ENCODE measurements around the gene MCRIP2. TPM values are rescaled to one million over a fixed set of nuclear protein-coding genes. Genes with fewer than 3 reads are reported as not detected.

Gene MCRIP2
- total and polyA plus RNA-seq, 11 donors, result 52.3 to 321 (median 97.0) TPM

GRCh38 chr16:693766-694165 is 52.1 kb downstream of the MCRIP2 start:
- Histone ChIP-seq H3K27ac (no peak overlapping the region), H3K36me3 (no peaks in the 10 kb centered on the region), H3K27me3 (peaks cover 11 to 69% (median 50%) of the 10 kb centered on the region in 9 donors), H3K4me1 (peaks cover 0 to 48% (median 24%) of the 10 kb centered on the region in 12 donors), H3K4me3 (peak overlapping the region in 2 of 12 donors; percentile 21 to 51), H3K9me3 (no peaks in the 10 kb centered on the region)
- ATAC-seq (no peak), DNase-seq (no peak)
- intact Hi-C loops (cut with DNase I), result no loop called here
- 2 to 4% (median 3%) methylated on average over 13 to 37 of the region's 37 CpGs for whole genome bisulfite sequencing, 4 donors
- TF ChIP-seq, protein P1, sequence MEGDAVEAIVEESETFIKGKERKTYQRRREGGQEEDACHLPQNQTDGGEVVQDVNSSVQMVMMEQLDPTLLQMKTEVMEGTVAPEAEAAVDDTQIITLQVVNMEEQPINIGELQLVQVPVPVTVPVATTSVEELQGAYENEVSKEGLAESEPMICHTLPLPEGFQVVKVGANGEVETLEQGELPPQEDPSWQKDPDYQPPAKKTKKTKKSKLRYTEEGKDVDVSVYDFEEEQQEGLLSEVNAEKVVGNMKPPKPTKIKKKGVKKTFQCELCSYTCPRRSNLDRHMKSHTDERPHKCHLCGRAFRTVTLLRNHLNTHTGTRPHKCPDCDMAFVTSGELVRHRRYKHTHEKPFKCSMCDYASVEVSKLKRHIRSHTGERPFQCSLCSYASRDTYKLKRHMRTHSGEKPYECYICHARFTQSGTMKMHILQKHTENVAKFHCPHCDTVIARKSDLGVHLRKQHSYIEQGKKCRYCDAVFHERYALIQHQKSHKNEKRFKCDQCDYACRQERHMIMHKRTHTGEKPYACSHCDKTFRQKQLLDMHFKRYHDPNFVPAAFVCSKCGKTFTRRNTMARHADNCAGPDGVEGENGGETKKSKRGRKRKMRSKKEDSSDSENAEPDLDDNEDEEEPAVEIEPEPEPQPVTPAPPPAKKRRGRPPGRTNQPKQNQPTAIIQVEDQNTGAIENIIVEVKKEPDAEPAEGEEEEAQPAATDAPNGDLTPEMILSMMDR (IDR thresholded peaks at IDR 0.05), result no peak
- TF ChIP-seq POLR2A (IDR thresholded peaks at IDR 0.05), result no peak

- TF ChIP-seq, protein P1 (IDR thresholded peaks at IDR 0.05), result no peak
- no peak for TF ChIP-seq POLR2A (IDR thresholded peaks at IDR 0.05)
- Histone ChIP-seq H3K36me3 (no peaks in the 10 kb centered on the region), H3K4me1 (peaks cover 0 to 42% (median 19%) of the 10 kb centered on the region in 12 donors), H3K27me3 (peaks cover 11 to 75% (median 51%) of the 10 kb centered on the region in 9 donors), H3K27ac (no peak overlapping the region), H3K4me3 (peak overlapping the region in 4 of 12 donors; percentile 8 to 51 (median 21)), H3K9me3 (no peaks in the 10 kb centered on the region)
- intact Hi-C loops (cut with DNase I), result no loop called here
- 2 to 3% (median 2%) methylated on average over 8 to 64 of the region's 64 CpGs for WGBS, 4 donors
- DNase-seq (no peak), ATAC-seq (no peak)
Measured at GRCh38 chr16:694187-694862, 52.7 kb downstream of the MCRIP2 start.

DNA sequence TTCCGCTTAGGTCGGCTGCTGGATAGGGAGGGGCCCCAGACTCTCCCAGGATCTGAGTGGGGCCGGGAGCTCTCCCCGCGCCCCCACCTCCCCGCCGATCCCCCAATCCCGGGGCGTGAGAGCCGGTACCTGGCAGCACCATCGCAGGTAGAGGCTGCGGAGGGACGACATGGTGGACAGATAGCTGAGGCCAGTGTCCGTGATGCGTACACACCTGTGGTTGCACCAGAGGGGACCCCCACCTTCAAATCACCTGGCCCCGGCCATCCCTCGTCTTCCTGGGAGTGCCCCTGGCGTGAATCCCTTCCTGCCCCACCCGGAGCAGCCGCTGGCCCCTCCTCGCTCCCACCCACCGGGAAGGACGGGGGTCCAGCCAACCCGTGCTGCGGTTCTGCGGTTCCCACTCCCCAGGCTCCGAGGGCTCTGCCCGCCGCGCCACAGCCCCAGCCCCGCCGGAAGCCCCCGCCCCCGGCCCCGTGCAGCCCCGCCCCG is 53.3 kb downstream of the MCRIP2 start:
- intact Hi-C loops (cut with DNase I), result no loop called here
- peak overlapping the region in 4 of 12 donors; percentile 8 to 51 (median 21) for H3K4me3 ChIP-seq
- no peak for TF ChIP-seq POLR2A (IDR thresholded peaks at IDR 0.05)
- TF ChIP-seq, protein P1 (IDR thresholded peaks at IDR 0.05), result no peak
- 1 to 5% (median 2%) methylated on average over 14 to 37 of the region's 37 CpGs for WGBS, 4 donors
- DNase-seq (no peak), ATAC-seq (no peak)
- H3K4me1 ChIP-seq, result peaks cover 0 to 36% (median 15%) of the 10 kb centered on the region in 12 donors
- H3K9me3 ChIP-seq, result no peaks in the 10 kb centered on the region
- H3K36me3 ChIP-seq, result no peaks in the 10 kb centered on the region
- H3K27me3 ChIP-seq, result peaks cover 11 to 81% (median 57%) of the 10 kb centered on the region in 9 donors
- no peak overlapping the region for H3K27ac ChIP-seq

DNA sequence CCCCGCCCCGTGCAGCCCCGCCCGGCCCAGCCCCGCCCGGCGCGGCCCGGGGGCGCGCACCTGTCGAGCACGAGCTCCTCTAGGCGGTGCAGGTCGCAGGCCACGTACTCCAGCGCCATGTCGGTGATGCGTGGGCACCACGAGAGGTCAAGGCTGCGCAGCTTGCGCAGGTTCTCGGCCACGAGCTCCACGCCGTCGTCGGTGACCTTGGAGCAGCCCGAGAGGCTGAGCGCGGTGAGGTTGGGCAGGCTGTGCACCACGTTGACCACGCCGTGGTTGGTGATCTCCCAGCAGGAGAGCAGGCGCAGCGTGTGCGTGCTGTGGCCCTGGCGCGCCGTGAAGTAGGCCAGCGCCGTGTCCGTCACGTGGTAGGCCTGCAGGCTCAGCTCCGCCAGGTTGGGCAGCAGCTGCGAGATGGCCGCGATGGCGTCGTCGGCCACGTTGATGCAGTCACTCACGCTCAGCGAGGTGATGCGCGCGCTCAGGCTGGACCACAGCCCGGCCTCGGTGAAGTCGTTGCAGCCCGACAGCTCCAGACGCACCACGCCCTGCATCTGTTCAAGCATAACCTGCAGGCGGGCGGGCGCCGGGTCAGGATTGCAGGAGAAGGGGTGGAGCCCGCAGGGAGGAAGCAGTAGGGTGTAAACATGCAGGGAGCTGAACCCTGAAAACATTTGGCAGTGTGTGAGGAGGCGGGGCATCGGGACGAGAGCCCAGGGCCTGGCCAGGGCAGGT is 53.9 kb downstream of the MCRIP2 start:
- peak in 2 of 4 donors; percentile 5 to 6 for ATAC-seq
- TF ChIP-seq, protein P1 (IDR thresholded peaks at IDR 0.05), result no peak
- TF ChIP-seq POLR2A (IDR thresholded peaks at IDR 0.05), result no peak
- Histone ChIP-seq H3K4me1 (peaks cover 0 to 34% (median 13%) of the 10 kb centered on the region in 12 donors), H3K36me3 (no peaks in the 10 kb centered on the region), H3K27ac (no peak overlapping the region), H3K27me3 (peaks cover 14 to 87% (median 63%) of the 10 kb centered on the region in 9 donors), H3K9me3 (no peaks in the 10 kb centered on the region), H3K4me3 (peak overlapping the region in 5 of 12 donors; percentile 12 to 51 (median 25))
- 2 to 9% (median 4%) methylated on average over 9 to 71 of the region's 71 CpGs for WGBS, 4 donors
- intact Hi-C loops (cut with DNase I), result no loop called here
- DNase-seq, result no peak
